Measurements from ENCODE around the gene LARP1B. TPM values are rescaled to one million over a fixed set of nuclear protein-coding genes. Genes with fewer than 3 reads are reported as not detected.

LARP1B gene
- total and polyA plus RNA-seq, 9 of the 15 experiments (the other 6 are each of a cell fraction or from before 2014, with no cell fraction given) = 19.2 to 59.7 (median 37.9) TPM

DNA sequence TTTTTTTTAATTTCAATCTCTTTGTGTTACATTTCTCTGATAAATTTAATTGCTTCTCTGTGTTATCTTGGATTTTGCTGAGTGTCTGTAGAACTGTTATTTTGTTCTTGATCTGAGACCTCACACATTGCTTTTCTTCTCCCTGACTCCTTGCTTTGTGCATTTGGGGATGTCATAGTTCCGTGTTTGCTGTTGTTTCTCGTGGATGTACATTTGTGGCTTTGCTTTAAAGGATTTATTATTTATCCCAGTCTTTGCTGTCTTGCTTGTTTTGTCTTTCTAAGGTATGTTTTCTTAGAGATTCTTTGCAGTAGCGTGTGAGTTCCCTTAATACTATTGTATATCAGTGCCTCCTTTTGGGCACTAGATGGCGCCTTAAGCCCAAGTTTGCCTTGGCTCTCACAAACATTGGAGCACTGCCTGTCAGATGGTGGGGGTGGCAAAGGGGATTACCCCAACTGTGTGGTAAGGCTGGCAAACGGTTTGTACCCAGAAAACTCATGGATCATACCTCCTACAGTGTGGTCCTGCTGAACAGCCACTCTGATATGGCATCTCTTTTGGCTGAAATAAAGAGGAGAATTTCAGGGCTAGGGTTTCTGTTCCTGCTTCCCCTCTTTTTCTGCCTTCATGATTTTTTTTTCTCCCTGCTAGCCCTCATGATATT lies 130.1 kb downstream of the LARP1B start (continued):
- no peak for TF ChIP-seq THAP12 (CRISPR knock-in tag; IDR thresholded peaks at IDR 0.05)
- TF ChIP-seq GABPB1 (CRISPR knock-in tag; IDR thresholded peaks at IDR 0.05) = 0 out of 2 replicates have a peak, but pooled peaks have one; percentile 23
- no peak for TF ChIP-seq POLR3A (IDR thresholded peaks at IDR 0.05; ENCODE audit: borderline replicate concordance, extremely low read depth, insufficient read depth, insufficient read length)
- no peak for TF ChIP-seq SMAD4 (CRISPR knock-in tag; conservative IDR thresholded peaks at IDR 0.05)
- TF ChIP-seq FOS (IDR thresholded peaks at IDR 0.05; ENCODE audit: extremely low read depth, insufficient read length) = no peak
- no peak for TF ChIP-seq ZNF780A (CRISPR knock-in tag; IDR thresholded peaks at IDR 0.05)
- TF ChIP-seq, protein P1, sequence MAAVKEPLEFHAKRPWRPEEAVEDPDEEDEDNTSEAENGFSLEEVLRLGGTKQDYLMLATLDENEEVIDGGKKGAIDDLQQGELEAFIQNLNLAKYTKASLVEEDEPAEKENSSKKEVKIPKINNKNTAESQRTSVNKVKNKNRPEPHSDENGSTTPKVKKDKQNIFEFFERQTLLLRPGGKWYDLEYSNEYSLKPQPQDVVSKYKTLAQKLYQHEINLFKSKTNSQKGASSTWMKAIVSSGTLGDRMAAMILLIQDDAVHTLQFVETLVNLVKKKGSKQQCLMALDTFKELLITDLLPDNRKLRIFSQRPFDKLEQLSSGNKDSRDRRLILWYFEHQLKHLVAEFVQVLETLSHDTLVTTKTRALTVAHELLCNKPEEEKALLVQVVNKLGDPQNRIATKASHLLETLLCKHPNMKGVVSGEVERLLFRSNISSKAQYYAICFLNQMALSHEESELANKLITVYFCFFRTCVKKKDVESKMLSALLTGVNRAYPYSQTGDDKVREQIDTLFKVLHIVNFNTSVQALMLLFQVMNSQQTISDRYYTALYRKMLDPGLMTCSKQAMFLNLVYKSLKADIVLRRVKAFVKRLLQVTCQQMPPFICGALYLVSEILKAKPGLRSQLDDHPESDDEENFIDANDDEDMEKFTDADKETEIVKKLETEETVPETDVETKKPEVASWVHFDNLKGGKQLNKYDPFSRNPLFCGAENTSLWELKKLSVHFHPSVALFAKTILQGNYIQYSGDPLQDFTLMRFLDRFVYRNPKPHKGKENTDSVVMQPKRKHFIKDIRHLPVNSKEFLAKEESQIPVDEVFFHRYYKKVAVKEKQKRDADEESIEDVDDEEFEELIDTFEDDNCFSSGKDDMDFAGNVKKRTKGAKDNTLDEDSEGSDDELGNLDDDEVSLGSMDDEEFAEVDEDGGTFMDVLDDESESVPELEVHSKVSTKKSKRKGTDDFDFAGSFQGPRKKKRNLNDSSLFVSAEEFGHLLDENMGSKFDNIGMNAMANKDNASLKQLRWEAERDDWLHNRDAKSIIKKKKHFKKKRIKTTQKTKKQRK (IDR thresholded peaks at IDR 0.05; ENCODE audit: borderline replicate concordance, low read depth, low read length) = no peak
- TF ChIP-seq TFAM (CRISPR knock-in tag; conservative IDR thresholded peaks at IDR 0.05) = no peak
- TF ChIP-seq FOXJ3 (CRISPR knock-in tag; IDR thresholded peaks at IDR 0.05) = no peak
- no peak for TF ChIP-seq PYGO2 (tag; IDR thresholded peaks at IDR 0.05)
- TF ChIP-seq KDM4B (IDR thresholded peaks at IDR 0.05; ENCODE audit: borderline replicate concordance in 2 of 2, low read depth in 1 of 2) = no peak
- TF ChIP-seq, protein P2, sequence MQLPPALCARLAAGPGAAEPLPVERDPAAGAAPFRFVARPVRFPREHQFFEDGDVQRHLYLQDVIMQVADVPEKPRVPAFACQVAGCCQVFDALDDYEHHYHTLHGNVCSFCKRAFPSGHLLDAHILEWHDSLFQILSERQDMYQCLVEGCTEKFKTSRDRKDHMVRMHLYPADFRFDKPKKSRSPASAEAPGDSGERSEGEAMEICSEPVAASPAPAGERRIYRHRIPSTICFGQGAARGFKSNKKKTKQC (CRISPR knock-in tag; IDR thresholded peaks at IDR 0.05) = no peak
- no peak for TF ChIP-seq ETV6 (IDR thresholded peaks at IDR 0.05; ENCODE audit: borderline replicate concordance in 1 of 2, low read depth in 2 of 2, low read length in 1 of 2)
- no peak for TF ChIP-seq ETV6 (CRISPR knock-in tag; IDR thresholded peaks at IDR 0.05; ENCODE audit: borderline replicate concordance)
- TF ChIP-seq ZNF232 (CRISPR knock-in tag; IDR thresholded peaks at IDR 0.05) = no peak
- TF ChIP-seq ZBTB34 (CRISPR knock-in tag; IDR thresholded peaks at IDR 0.05) = no peak
- no peak for TF ChIP-seq GTF2F1 (IDR thresholded peaks at IDR 0.05; ENCODE audit: low read depth, low read length)
- TF ChIP-seq HLTF (IDR thresholded peaks at IDR 0.05) = no peak
